Uterus (tissue), 2 donors: Measurements from ENCODE around the gene TMEM183A.

Source experiments
- CTCF ChIP-seq, 4 experiments: fragments of 200-600 bp in 2 of 4; fragments of 450-650 bp in 2 of 4; sonication (generic) in 2 of 4; IDR thresholded peaks; one replicate each; pipeline ENCODE4 v1.5.1; 2016 to 2019; ENCODE audit warnings: antibody characterized with exemption in 4 of 4, mild to moderate bottlenecking in 2 of 4, moderate library complexity in 1 of 4
- POLR2A ChIP-seq, 2 donors: fragments of 450-650 bp; IDR thresholded peaks; one replicate each; pipeline ENCODE4 v1.6.1; 2016; ENCODE audit warnings: antibody characterized with exemption in 2 of 2, mild to moderate bottlenecking in 1 of 2, moderate library complexity in 1 of 2

GRCh38 chr1:202959276-202959620 lies 47.9 kb upstream of the TMEM183A start:
- no peak for TF ChIP-seq CTCF (IDR thresholded peaks at IDR 0.05)
- TF ChIP-seq POLR2A (IDR thresholded peaks at IDR 0.05) = no peak
